GM13977 (cell line): Measurements from ENCODE around the gene ST7L.

Experiments
- DNase-seq: peaks from one replicate; pipeline ENCODE4 v3.0.0; 2012; ENCODE audit warnings: low spot score
- in situ Hi-C: fragments of 300-500 bp; cut with MboI; formaldehyde crosslinking; loops from one replicate; pipeline ENCODE4 v1.12.0; 2022; ENCODE audit warnings: low sequenced_read_pairs, low pct_unique_long_range_greater_than_20kb, mixed read lengths, inconsistent platforms; ENCODE audit not compliant: unreplicated experiment
- TF ChIP-seq, protein P1 (sequence below): IDR thresholded peaks from 2 replicates; pipeline ENCODE4 v1.5.1; 2012; ENCODE audit warnings: mild to moderate bottlenecking, control low read depth; ENCODE audit not compliant: insufficient read depth; ENCODE audit errors: extremely low read depth, missing control alignments

The ST7L gene

DNA sequence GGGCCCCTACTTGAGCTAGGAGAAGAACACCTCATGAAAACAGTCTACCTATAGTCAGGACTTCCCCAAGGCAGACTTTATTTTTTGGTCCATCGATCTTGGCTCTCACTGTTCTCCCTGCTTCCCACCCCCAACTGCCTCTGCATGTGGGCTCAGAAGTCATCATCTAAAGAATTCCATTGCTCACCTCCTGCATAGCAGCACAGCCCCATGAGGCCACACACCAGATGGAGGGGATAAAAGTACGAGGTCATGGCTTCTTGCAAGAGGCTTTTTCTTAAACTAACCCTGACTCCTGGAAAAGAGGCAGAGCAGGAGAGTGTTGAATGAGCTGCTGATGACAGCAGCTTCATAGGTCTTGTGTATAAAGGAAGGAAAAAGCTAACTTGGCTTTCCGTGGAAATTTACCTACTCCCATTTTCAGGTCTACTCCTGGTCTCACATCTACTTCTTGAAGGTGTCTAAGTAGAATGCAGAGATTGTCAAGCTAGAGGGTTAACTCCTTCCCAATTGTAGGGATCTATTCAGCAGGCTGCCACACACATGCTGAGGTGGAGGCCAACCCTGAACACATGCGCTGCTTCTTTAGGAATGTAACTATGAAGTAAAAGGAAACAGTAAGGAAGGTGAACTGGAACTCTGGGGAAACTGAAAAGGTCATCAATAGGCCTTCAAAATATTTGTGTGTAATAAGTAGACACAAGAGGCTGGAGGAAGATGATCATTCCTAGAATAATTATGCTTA is 91.5 kb downstream of the ST7L start:
- in situ Hi-C loops, result no loop called here
- DNase-seq, result no peak
- TF ChIP-seq, protein P1, sequence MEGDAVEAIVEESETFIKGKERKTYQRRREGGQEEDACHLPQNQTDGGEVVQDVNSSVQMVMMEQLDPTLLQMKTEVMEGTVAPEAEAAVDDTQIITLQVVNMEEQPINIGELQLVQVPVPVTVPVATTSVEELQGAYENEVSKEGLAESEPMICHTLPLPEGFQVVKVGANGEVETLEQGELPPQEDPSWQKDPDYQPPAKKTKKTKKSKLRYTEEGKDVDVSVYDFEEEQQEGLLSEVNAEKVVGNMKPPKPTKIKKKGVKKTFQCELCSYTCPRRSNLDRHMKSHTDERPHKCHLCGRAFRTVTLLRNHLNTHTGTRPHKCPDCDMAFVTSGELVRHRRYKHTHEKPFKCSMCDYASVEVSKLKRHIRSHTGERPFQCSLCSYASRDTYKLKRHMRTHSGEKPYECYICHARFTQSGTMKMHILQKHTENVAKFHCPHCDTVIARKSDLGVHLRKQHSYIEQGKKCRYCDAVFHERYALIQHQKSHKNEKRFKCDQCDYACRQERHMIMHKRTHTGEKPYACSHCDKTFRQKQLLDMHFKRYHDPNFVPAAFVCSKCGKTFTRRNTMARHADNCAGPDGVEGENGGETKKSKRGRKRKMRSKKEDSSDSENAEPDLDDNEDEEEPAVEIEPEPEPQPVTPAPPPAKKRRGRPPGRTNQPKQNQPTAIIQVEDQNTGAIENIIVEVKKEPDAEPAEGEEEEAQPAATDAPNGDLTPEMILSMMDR, result no peak

DNA sequence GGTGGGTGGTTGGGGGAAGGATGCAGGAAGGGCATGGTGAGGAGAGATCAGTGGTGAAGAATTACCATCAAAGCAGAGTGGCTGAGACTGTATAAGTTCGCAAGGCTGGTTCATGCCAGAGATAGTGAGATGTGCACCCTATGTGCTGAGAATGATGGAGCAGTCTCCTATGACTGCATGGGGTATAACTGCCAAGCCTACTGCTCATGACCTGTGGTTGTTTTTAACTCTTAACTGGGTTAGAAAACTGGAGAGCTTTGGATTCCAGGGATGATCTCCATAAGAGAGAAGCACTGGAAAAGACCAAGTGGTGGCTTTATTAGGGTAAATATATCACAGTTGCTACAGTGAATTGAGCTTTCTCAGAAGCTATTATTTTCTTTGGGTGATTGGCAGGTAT is 94.0 kb downstream of the ST7L start:
- no peak for DNase-seq
- in situ Hi-C loops, result no loop called here
- TF ChIP-seq, protein P1, result no peak

GRCh38 chr1:112524251-112524650 is 94.7 kb downstream of the ST7L start:
- DNase-seq, result no peak
- in situ Hi-C loops, result no loop called here
- TF ChIP-seq, protein P1, result no peak

DNA sequence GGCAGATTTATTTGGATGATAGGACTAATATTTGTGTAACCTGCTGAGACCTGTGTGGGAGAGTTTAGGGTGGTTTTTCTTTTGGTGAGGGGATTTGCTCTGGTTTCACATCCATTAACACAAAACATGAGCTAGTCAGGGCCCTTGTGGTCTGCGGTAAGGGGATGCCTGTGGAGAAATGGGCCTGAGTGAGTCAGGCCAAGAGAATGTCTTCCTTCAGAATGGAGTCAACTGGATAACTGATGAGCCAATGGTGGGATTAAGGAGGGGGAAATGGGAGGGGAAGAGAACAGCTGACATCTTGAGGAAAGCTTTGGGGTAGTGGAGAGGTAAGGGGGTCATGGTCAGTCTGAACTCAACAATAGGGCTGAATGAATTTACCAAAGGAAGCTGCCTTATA is 96.3 kb downstream of the ST7L start:
- DNase-seq, result no peak
- in situ Hi-C loops, result no loop called here
- TF ChIP-seq, protein P1, result no peak

DNA sequence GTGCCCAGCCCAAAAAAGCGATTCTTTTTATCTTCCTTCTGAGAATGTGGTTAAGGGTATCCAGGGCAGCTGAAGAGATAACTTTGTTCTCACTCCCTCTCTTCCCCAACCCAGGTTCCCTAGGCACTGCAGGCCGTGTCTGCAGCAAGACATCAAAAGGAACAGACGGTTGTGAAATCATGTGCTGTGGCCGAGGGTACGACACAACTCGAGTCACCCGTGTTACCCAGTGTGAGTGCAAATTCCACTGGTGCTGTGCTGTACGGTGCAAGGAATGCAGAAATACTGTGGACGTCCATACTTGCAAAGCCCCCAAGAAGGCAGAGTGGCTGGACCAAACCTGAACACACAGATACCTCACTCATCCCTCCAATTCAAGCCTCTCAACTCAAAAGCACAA is 98.8 kb downstream of the ST7L start:
- TF ChIP-seq, protein P1, result no peak
- in situ Hi-C loops, result no loop called here
- DNase-seq, result no peak

- TF ChIP-seq, protein P1, result no peak
- DNase-seq, result no peak
- in situ Hi-C loops, result no loop called here
Measured at GRCh38 chr1:112518186-112518585, 100.8 kb downstream of the ST7L start.

DNA sequence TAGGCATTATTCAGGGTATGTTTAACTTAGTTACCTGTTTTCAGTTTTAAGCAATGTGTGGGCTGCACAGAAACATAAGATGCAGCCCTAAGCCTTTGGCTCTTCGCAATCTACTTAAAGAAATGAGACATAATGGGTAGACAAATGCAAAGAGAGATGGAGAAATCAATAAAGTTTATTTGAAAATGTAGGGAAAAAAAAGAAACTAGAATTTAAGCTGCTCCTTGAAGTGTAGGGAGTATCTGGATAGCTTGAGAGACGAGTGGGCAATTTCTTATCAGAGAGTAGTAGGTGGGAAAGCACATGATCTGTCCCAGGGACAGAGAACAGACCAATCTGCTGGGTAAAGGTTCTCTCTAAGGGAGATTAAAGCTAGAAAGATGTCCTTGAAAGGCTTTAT is 101.3 kb downstream of the ST7L start:
- in situ Hi-C loops, result no loop called here
- no peak for DNase-seq
- TF ChIP-seq, protein P1, result no peak
